SK-N-MC (cell line): Measurements from ENCODE around the gene TRDMT1.

Source experiments
- DNase-seq: peaks from one replicate; pipeline ENCODE4 v3.0.0-alpha.2; 2011; ENCODE audit warnings: low read depth, low spot score
- H3K27ac ChIP-seq: fragments of 200-600 bp; sonication (generic); 2 replicates; pipeline ENCODE4 v1.5.1; 2016; ENCODE audit warnings: mixed run types
- H3K36me3 ChIP-seq: fragments of 200-600 bp; sonication (generic); 2 replicates; pipeline ENCODE4 v1.6.1; 2017; ENCODE audit warnings: antibody characterized with exemption, low read length, mixed read lengths; ENCODE audit not compliant: insufficient read depth
- H3K4me3 ChIP-seq: fragments of 200-600 bp; sonication (generic); 2 replicates; pipeline ENCODE4 v1.5.1; 2016
- H3K9ac ChIP-seq: fragments of 200-600 bp; sonication (generic); 2 replicates; pipeline ENCODE4 v1.8.0; 2017; ENCODE audit warnings: mixed run types, mixed read lengths; ENCODE audit not compliant: insufficient read length
- H3K9me3 ChIP-seq: fragments of 200-600 bp; sonication (generic); 2 replicates; pipeline ENCODE4 v1.6.1; 2017; ENCODE audit warnings: low read depth, mild to moderate bottlenecking, antibody characterized with exemption, low read length, moderate library complexity, mixed read lengths
- EZH2 ChIP-seq: fragments of 200-600 bp; sonication (generic); IDR thresholded peaks from one replicate; pipeline ENCODE4 v1.6.1; 2017; ENCODE audit warnings: antibody characterized with exemption
- FOXP2 ChIP-seq: optimal IDR thresholded peaks from 2 replicates; pipeline ENCODE3; 2011; ENCODE audit warnings: mild to moderate bottlenecking, moderate library complexity; ENCODE audit not compliant: insufficient read depth; ENCODE audit errors: extremely low read length, control extremely low read depth
- POLR2AphosphoS5 ChIP-seq: IDR thresholded peaks from 2 replicates; pipeline ENCODE4 v1.6.1; 2012; ENCODE audit warnings: mild to moderate bottlenecking, low read depth, low read length, borderline replicate concordance

TRDMT1 gene

DNA sequence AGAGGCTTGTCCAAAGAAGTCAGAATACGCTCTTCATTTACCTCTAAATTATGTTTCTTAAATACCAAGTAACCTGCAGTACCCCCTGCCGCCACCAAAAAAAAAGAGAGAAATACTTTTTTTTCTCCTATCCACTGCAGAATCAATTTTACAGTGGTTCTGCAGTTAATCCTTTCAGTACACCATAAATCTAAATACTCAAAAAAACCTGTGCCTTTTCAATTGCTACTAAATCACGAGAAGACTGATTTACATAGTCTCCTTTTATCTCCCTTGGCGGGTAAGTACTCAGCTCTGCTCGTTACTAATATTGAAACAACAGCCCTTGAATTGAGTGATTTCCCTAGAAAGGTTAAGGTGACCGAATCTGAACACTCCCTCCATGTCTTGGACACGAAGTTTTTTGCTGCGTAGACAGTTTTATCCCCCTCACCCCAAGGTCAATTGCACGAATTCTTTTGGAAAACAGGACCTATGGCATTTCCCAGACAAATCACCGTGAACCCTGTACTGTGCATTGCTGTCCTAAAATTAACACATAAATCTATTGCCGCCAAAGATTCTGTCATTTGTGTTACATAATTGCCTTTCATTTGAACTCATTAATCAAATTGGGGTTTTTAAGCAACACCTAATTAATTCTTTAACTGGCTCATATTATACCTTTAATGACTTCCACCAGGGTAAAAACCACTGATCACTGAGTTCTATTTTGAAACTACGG lies 26.1 kb upstream of the TRDMT1 start:
- no peaks in the 10 kb centered on the region for H3K9me3 ChIP-seq

DNA sequence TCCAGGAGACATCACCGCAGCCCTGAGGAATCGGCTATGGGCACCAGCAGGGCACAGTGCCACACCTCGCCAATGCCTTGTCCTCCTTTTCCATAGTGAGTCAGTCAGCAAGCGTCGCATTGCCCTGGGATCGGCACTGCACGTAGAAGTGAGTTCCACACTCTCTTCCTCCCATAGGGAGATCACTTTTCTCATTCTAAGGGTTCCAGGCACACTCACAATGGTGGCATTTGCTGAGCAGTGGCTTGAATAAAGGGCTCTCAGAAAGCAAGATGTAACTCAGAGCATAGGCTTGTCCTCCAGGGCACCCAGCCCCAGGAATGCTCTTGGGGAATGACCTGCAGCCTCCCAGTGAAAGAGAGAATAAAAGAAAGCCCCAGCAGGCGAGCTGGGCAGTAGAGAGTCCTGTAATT lies 25.4 kb upstream of the TRDMT1 start:
- H3K36me3 ChIP-seq = peaks cover 12% of the 10 kb centered on the region
- no peak overlapping the region for H3K27ac ChIP-seq
- no peak overlapping the region for H3K4me3 ChIP-seq
- DNase-seq = no peak
- TF ChIP-seq FOXP2 (no peak), EZH2 (no peak), POLR2AphosphoS5 (no peak)
- H3K9me3 ChIP-seq = no peaks in the 10 kb centered on the region
- no peak overlapping the region for H3K9ac ChIP-seq

More for the DNA sequence above, 26.1 kb upstream of the TRDMT1 start:
- peak overlapping the region; percentile 88 for H3K4me3 ChIP-seq
- H3K27ac ChIP-seq = no peak overlapping the region
- H3K36me3 ChIP-seq = peaks cover 18% of the 10 kb centered on the region
- no peak for DNase-seq
- no peak overlapping the region for H3K9ac ChIP-seq
- TF ChIP-seq EZH2 (no peak), POLR2AphosphoS5 (no peak), FOXP2 (no peak)

DNA sequence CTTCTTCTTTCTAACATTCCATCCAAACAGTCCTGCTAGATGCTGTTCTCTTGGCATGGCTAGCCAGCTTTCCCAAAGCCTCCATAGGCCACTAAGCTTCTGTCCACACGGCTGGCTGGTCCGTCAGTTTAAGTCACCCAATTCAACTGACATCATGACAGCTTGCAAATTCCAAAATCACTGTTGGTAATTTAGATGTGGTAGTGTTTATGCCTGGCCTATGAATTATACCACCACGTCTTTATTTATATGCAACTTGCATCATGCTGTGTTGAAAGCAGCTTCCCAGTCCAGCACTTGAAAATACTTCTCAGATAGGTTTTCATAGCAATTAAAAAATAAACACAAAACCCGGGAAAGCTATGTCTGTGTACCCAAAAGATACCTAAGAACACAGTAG lies 24.3 kb upstream of the TRDMT1 start:
- DNase-seq = no peak
- no peak overlapping the region for H3K27ac ChIP-seq
- no peaks in the 10 kb centered on the region for H3K9me3 ChIP-seq
- no peak overlapping the region for H3K4me3 ChIP-seq
- H3K36me3 ChIP-seq = peaks cover under 1% of the 10 kb centered on the region; the same call in 1 of the 2 replicates
- TF ChIP-seq FOXP2 (no peak), EZH2 (no peak), POLR2AphosphoS5 (no peak)
- H3K9ac ChIP-seq = no peak overlapping the region

DNA sequence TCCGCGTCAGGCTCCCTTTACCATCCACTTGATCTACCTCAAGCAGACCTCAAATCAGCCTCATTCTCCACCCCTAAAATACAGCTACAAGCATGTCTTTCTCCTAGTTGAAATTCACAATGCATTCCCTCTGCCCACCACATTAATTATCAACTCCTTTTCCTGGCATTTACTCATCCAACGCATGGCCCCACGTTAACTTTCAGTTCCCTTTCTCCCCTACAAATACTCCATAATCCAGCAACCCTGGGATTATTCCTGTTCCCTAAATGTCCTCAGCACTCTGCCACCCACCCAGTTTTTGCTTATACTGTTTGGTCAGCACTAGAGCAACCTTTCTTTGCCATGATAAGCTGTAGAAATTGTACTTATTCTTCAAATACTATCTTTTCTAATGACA lies 20.9 kb upstream of the TRDMT1 start:
- Histone ChIP-seq H3K9ac (no peak overlapping the region), H3K4me3 (no peak overlapping the region), H3K9me3 (no peaks in the 10 kb centered on the region), H3K36me3 (no peaks in the 10 kb centered on the region), H3K27ac (no peak overlapping the region)
- no peak for DNase-seq
- TF ChIP-seq FOXP2 = no peak
- TF ChIP-seq EZH2 = no peak
- no peak for TF ChIP-seq POLR2AphosphoS5

DNA sequence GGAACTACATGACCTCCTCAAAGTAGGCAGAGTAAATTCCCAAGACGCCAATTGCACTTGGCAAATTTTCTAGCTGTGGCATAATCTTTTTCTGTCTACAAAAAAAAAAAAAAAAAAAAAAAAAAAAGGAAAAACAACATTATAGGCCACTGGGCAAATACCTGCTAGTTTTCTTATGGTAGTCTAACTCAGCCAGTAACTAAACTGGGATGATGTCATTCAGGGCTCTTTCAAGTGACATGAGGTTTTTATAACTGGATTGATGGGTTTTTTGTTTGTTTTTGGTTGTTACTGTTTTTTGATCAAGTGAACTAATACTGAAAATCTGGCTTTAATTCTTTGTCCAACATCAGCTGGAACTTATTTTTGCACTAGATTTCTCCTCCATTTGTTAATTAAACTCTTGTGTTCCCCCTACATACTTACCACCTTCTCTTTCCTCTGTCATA lies 19.2 kb upstream of the TRDMT1 start:
- Histone ChIP-seq H3K27ac (no peak overlapping the region), H3K4me3 (no peak overlapping the region), H3K9ac (no peak overlapping the region), H3K36me3 (no peaks in the 10 kb centered on the region), H3K9me3 (no peaks in the 10 kb centered on the region; the same call in 1 of the 2 replicates)
- no peak for DNase-seq
- TF ChIP-seq FOXP2 = no peak
- no peak for TF ChIP-seq POLR2AphosphoS5
- no peak for TF ChIP-seq EZH2

DNA sequence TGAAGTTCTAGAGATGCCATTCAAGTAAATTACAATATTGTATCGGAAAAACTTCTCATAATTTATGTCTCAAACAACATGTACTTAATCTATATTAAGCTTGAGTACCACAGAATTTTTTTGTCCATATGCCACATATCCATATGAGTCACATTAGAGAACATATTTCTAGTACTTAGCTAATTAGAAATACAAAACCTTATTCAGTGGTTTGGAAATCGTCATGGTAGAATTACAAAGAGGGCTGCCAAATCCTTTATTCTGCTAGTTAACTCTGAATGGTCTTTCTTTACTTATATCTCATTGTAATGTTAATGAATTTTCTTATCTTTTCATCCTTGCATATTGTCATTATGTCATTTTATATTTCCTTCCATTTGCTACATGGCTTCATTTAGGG lies 17.6 kb upstream of the TRDMT1 start:
- H3K27ac ChIP-seq = no peak overlapping the region
- no peak overlapping the region for H3K4me3 ChIP-seq
- H3K36me3 ChIP-seq = no peaks in the 10 kb centered on the region
- H3K9me3 ChIP-seq = no peaks in the 10 kb centered on the region; the same call in 1 of the 2 replicates
- no peak for TF ChIP-seq EZH2
- no peak for TF ChIP-seq FOXP2
- no peak for TF ChIP-seq POLR2AphosphoS5
- no peak overlapping the region for H3K9ac ChIP-seq
- DNase-seq = no peak

DNA sequence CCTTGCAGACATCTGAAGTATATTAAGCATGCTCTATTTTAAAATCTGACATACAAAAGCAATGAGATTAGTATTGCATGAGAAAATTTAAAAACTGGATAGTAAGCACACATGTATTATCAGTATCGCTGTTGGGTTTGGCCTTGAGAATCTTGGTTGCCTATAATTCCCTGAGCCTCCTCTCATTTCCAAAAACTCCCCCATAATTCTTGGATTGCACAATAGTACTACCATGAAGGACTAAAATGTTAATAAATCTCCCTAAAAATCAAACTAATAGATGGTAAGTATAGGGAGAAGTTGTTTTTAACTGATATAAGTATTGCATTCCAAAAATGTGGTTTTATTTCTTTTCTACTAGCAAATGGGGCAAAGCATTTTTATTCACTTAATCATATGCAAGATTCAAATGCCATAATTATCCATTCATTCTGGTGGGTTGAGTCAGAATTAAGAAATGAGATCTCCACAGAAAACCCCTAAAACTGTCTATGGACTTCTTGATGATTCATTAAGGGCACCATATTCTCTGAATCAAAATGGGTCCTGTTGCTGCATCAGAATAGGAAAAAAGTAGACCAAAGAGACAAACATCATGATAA lies 16.3 kb upstream of the TRDMT1 start:
- Histone ChIP-seq H3K9ac (no peak overlapping the region), H3K27ac (no peak overlapping the region), H3K4me3 (no peak overlapping the region), H3K9me3 (no peaks in the 10 kb centered on the region; the same call in 1 of the 2 replicates), H3K36me3 (no peaks in the 10 kb centered on the region)
- TF ChIP-seq EZH2 (no peak), FOXP2 (no peak), POLR2AphosphoS5 (no peak)
- DNase-seq = no peak

DNA sequence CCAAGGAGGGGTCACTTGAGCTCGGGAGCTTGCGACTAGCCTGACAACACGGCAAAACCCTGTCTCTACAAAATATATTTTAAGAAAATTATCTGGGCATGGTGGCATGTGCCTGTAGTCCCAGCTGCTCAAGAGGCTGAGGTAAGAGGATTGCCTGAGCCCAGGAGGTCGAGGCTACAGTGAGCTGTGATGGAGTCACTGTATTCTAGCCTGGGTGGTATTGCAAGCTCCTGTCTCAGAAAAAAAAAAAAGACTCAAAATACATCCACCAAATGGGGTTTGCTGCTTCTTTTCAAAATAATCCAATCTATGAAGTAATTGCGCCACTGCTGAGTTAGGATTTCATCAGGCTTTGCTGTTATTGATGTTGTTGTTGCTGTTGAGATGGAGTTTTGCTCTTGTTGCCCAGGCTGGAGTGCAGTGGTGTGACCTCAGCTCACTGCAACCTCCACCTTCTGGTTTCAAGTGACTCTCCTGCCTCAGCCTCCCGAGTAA lies 15.5 kb upstream of the TRDMT1 start:
- Histone ChIP-seq H3K4me3 (no peak overlapping the region), H3K9ac (no peak overlapping the region), H3K27ac (no peak overlapping the region), H3K9me3 (no peaks in the 10 kb centered on the region; the same call in 1 of the 2 replicates), H3K36me3 (no peaks in the 10 kb centered on the region)
- no peak for DNase-seq
- TF ChIP-seq POLR2AphosphoS5 = no peak
- TF ChIP-seq EZH2 = no peak
- no peak for TF ChIP-seq FOXP2
